Colonic mucosa (tissue), 4 donors: Measurements from ENCODE around the gene GPX4. TPM values are rescaled to one million over a fixed set of nuclear protein-coding genes. Genes with fewer than 3 reads are reported as not detected.

Source experiments
- DNase-seq: peaks from one replicate; pipeline ENCODE4 v3.0.0-alpha.2; 2020
- H3K27ac ChIP-seq: fragments of 200-600 bp; one replicate; pipeline ENCODE4 v1.8.0; 2021
- H3K27me3 ChIP-seq: fragments of 200-600 bp; one replicate; pipeline ENCODE4 v1.8.0; 2021
- H3K36me3 ChIP-seq: fragments of 200-600 bp; one replicate; pipeline ENCODE4 v1.8.0; 2021
- H3K4me1 ChIP-seq: fragments of 200-600 bp; one replicate; pipeline ENCODE4 v1.8.0; 2021; ENCODE audit warnings: mild to moderate bottlenecking
- H3K4me3 ChIP-seq: fragments of 200-600 bp; one replicate; pipeline ENCODE4 v1.8.0; 2021
- H3K9ac ChIP-seq, 2 donors: one replicate each; pipeline ENCODE4 v1.7.0; 2013; ENCODE audit warnings: control low read depth in 2 of 2, low read depth in 2 of 2, low read length in 2 of 2
- H3K9me3 ChIP-seq: fragments of 200-600 bp; one replicate; pipeline ENCODE4 v1.8.0; 2021
- intact Hi-C: fragments of 100-400 bp; cut with DNase I; formaldehyde crosslinking; loops from one replicate; pipeline ENCODE4 v1.14.1; 2022
- total RNA-seq, 2 donors: library from RNA; stranded (reverse); fragmentation: NEBNext Ultra II Directional in 1 of 2; extraction: Animal tissue kit (Norgen Biotek cat#: 25700) in 1 of 2; gene quantifications; one replicate each; pipeline ENCODE4 v1.2.1, GENCODE V29; 2021
- TF ChIP-seq, protein P1 (sequence below): fragments of 200-600 bp; IDR thresholded peaks from one replicate; pipeline ENCODE4 v1.8.0; 2022; ENCODE audit warnings: antibody characterized with exemption, mild to moderate bottlenecking
- donor health status: healthy.
- donor health status: DM: no; HTN: no; CAD: no.
- donor health status: DM: no; HTN: no; CAD: no.

Gene GPX4
- total RNA-seq, 2 donors from 2014 or later: 187 to 189 TPM

DNA sequence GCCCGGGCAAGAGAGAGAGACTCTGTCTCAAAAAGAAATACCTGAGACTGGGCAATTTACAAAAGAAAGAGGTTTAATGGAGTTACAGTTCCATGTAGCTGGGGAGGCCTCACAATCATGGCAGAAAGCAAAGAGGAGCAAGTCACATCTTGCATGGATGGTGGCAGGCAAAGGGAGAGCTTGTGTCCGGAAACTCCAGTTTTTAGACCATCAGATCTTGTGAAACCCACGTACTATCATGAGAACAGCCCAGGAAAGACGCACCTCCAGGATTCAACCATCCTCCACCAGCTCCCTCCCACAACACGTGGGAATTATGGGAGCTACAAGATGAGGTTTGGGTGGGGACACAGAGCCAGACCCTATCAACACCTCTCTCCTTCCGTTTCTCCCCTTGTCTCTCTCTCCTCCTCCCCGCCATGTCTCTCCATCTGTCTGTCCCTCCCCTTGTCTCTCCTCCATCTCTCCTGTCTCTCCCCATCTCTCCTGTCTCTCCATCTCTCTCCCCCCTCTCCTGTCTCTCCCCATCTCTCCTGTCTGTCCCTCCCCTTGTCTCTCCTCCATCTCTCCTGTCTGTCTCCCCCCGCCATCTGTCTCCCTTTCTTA is 18.6 kb upstream of the GPX4 start:
- H3K4me1 ChIP-seq: peaks cover 4% of the 10 kb centered on the region
- H3K27ac ChIP-seq: no peak overlapping the region
- intact Hi-C loops: no loop called here
- H3K9me3 ChIP-seq: no peaks in the 10 kb centered on the region
- DNase-seq: no peak
- no peaks in the 10 kb centered on the region for H3K36me3 ChIP-seq
- no peak overlapping the region for H3K9ac ChIP-seq
- no peaks in the 10 kb centered on the region for H3K27me3 ChIP-seq
- TF ChIP-seq, protein P1, sequence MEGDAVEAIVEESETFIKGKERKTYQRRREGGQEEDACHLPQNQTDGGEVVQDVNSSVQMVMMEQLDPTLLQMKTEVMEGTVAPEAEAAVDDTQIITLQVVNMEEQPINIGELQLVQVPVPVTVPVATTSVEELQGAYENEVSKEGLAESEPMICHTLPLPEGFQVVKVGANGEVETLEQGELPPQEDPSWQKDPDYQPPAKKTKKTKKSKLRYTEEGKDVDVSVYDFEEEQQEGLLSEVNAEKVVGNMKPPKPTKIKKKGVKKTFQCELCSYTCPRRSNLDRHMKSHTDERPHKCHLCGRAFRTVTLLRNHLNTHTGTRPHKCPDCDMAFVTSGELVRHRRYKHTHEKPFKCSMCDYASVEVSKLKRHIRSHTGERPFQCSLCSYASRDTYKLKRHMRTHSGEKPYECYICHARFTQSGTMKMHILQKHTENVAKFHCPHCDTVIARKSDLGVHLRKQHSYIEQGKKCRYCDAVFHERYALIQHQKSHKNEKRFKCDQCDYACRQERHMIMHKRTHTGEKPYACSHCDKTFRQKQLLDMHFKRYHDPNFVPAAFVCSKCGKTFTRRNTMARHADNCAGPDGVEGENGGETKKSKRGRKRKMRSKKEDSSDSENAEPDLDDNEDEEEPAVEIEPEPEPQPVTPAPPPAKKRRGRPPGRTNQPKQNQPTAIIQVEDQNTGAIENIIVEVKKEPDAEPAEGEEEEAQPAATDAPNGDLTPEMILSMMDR: no peak
- no peak overlapping the region for H3K4me3 ChIP-seq

DNA sequence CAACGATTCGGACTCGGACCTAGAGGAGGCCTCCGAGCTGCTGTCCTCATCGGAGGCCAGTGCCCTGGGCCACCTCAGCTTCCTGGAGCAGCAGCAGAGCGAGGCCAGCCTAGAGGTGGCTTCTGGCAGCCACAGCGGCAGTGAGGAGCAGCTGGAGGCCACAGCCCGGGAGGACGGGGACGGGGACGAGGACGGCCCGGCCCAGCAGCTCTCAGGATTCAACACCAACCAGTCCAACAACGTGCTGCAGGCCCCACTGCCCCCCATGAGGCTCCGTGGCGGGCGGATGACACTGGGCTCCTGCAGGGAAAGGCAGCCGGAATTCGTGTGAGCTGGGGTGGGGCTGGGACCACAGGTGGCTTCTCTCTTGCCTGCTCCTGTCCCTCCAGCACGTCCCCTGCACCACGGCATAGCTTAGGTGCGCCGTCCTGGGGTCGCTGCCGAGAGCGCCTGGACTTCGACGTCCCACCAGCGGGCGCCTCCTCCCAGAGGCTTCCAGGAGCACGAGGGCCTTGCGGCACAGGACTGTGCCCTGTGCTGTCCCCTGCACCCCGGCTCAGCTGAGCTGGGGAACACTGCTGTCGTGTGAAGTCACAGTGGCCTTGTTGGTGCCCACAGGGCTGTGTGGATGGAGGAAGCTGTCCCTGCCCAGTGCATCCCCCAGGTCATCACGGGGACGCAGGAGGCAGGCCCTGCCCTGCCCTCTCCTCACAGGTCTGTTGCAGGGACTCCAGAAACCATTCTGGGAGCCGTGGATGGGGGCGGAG is 17.9 kb upstream of the GPX4 start:
- intact Hi-C loops: no loop called here
- TF ChIP-seq, protein P1: no peak
- Histone ChIP-seq H3K4me1 (peaks cover 4% of the 10 kb centered on the region), H3K9me3 (no peaks in the 10 kb centered on the region), H3K27ac (no peak overlapping the region), H3K36me3 (no peaks in the 10 kb centered on the region), H3K4me3 (no peak overlapping the region), H3K9ac (no peak overlapping the region), H3K27me3 (no peaks in the 10 kb centered on the region)
- DNase-seq: no peak

DNA sequence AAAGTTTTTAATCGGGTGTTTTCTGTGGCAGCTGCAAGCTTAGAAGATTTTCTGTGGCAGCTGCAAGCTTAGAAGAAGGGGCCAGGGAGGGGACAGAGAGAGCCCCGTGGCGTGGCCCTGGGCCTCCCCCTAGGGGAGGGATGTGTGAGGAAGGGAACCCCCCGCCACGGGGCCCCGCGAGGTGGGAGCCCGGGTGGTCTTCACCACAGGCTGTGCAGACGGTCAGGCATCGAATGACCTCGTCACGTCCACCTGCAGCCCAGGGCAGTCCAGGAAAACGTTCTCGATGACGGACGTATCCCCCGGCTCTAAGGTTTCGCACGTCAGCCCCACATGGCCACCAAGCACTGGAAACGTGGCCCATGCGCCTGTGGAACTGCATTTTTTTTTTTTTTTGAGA is 17.2 kb upstream of the GPX4 start:
- no peak for DNase-seq

DNA sequence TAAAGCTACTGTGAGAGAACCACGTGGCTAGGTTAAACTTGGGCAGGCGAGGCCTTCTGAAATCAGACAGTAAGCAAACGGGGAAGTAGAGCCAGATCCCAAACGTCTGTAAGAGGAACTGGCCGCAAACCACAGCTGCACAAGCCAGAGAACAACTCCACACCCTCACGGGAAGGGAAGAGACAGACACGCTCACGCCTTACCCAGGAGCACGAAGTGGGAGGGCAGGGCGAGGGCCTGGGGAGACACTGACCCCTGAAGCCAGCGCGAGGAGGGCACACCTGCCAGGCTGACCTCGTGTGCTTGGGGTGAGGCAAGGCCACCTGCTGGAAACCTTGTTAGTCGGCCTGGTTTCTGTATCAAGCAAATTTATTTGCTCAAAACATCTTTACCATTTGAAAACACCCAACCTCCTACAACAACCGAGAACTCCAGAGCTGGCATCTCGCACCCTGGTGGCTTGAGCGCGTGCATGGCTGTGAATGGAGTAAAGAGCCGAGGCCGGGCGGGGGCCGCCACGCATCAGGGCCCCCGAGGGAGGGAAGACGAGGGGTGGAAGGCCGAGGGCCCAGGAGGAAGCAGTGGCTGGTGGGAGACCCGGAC is 15.9 kb upstream of the GPX4 start:
- Histone ChIP-seq H3K27ac (peak overlapping the region; percentile 41), H3K36me3 (peaks cover 5% of the 10 kb centered on the region), H3K9ac (peak overlapping the region; percentile 5 to 24), H3K27me3 (no peaks in the 10 kb centered on the region), H3K4me1 (no peaks in the 10 kb centered on the region), H3K4me3 (no peak overlapping the region), H3K9me3 (no peaks in the 10 kb centered on the region)
- intact Hi-C loops: no loop called here
- TF ChIP-seq, protein P1: no peak
- DNase-seq: no peak

More for the DNA sequence above, 17.2 kb upstream of the GPX4 start:
- no peak overlapping the region for H3K9ac ChIP-seq
- intact Hi-C loops: no loop called here
- no peaks in the 10 kb centered on the region for H3K9me3 ChIP-seq
- peaks cover 4% of the 10 kb centered on the region for H3K36me3 ChIP-seq
- no peak overlapping the region for H3K4me3 ChIP-seq
- TF ChIP-seq, protein P1: no peak
- H3K4me1 ChIP-seq: peaks cover 1% of the 10 kb centered on the region
- H3K27me3 ChIP-seq: no peaks in the 10 kb centered on the region
- no peak overlapping the region for H3K27ac ChIP-seq

DNA sequence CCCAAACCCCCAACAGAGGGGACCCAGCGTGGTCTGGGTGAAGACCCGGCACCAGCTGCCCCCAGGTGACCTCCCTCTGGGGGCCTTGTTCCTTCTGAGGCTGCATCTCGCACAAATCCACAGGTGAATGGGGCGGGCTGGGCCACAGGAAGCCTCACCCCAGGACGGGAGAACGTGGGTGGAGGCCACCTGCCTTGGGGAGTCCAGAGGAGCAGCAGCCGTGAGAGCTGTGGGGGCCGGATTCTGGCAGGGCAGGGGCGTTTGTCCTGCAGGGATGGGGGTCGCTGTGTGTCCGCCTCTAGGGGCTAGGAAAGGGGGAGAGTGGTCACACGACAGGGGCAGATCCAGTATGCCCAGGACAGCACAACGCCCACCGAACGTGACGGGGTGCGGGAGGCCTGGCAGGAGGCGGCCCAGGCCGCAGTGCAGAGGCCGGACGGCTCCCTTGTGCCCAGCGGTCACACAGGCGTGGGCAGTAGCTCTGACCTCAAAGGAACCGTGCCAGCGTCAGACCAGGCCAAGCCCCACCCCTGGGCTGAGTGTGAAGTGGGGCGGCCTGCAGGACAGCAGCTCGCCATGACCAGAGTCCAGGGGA is 15.3 kb upstream of the GPX4 start:
- Histone ChIP-seq H3K36me3 (peaks cover 5% of the 10 kb centered on the region), H3K4me3 (no peak overlapping the region), H3K27me3 (no peaks in the 10 kb centered on the region), H3K9ac (peak overlapping the region; percentile 5 to 24), H3K4me1 (no peaks in the 10 kb centered on the region), H3K27ac (peak overlapping the region; percentile 41), H3K9me3 (no peaks in the 10 kb centered on the region)
- TF ChIP-seq, protein P1: no peak
- DNase-seq: no peak
- intact Hi-C loops: no loop called here
